IPS DF 19.7 (cell line): ENCODE results near the gene TMEM254.
"Not testable (repeated sequence)": the region's sequence is repeated elsewhere in the genome, so short reads cannot be mapped to it uniquely, and the experiment has no call there.

Source experiments
- DNase-seq: peaks from one replicate; pipeline ENCODE4 v3.0.0-alpha.2; 2013; ENCODE audit warnings: low read depth, low spot score

The TMEM254 gene

GRCh38 chr10:80132299-80133139 is 54.1 kb downstream of the TMEM254 start, which contains the start of gene PLAC9:
TSS of gene PLAC9 (plus strand) at chr10:80132730. CDS start at chr10:80132763, 33 bp downstream.
- DNase-seq, result no peak

- DNase-seq, result no peak
Observed at GRCh38 chr10:80133206-80133605, 54.7 kb downstream of the TMEM254 start.

DNA sequence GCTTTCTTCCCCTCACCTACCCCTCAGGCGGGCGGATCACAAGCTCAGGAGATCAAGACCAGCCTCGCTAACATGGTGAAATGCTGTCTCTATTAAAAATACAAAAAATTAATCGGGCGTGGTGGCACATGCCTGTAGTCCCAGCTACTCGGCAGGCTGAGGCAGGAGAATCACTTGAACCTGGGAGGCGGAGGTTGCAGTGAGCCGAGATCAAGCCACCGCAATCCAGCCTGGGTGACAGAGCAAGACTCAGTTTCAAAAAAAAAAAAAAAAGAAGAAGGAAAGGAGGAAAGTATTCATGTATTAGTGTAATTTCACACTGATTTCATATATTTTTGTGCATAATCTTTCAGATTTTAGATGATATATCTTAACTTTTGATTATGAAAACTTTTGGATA is 55.2 kb downstream of the TMEM254 start:
- not testable (repeated sequence) for DNase-seq

- DNase-seq, result no peak
Observed at GRCh38 chr10:80136134-80136571, 57.7 kb downstream of the TMEM254 start.

GRCh38 chr10:80137031-80137862 is 58.8 kb downstream of the TMEM254 start:
- DNase-seq, result no peak

DNA sequence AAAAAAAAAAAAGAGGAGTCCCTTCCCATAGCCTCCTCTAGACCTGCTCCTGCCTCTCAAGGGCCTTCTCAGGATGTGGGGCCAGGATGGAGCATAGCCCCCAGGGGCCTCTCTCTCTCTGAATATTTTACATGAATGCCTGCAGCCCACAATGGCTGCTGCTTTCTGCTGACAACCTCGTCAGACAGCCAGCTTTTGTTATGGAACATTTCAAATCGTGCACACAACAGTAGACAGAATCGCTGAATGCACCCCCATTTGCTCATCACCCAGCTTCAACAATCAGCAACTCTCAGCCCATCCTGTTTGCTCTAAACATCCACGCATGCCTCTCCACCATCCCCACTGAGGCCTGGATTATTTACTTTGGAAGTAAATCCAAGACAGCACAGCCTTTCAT is 59.5 kb downstream of the TMEM254 start:
- no peak for DNase-seq

- DNase-seq, result no peak
Observed at GRCh38 chr10:80139265-80139664, 60.8 kb downstream of the TMEM254 start.

- DNase-seq, result no peak
Observed at GRCh38 chr10:80140251-80140650, 61.8 kb downstream of the TMEM254 start.

- DNase-seq, result no peak
Observed at GRCh38 chr10:80141696-80142460, 63.4 kb downstream of the TMEM254 start.
